Trophoblast cell (in vitro differentiated cells and primary cell): ENCODE data around the gene SORCS1.

Source experiments
- DNase-seq, 2 donors: peaks; one replicate each; pipeline ENCODE4 v3.0.0-alpha.2; 2016
- H2AFZ ChIP-seq: 2 replicates; pipeline ENCODE4 v1.6.1; 2013; ENCODE audit warnings: low read length, moderate library complexity, mild to moderate bottlenecking; ENCODE audit not compliant: insufficient read depth, poor library complexity
- H2AK5ac ChIP-seq: 2 replicates; pipeline ENCODE4 v1.6.1; 2013; ENCODE audit warnings: mild to moderate bottlenecking, low read length
- H2BK120ac ChIP-seq: 2 replicates; pipeline ENCODE4 v1.6.1; 2013; ENCODE audit warnings: low read length, mild to moderate bottlenecking, moderate library complexity; ENCODE audit not compliant: insufficient read depth, poor library complexity
- H2BK12ac ChIP-seq: 2 replicates; pipeline ENCODE4 v1.6.1; 2013; ENCODE audit warnings: mild to moderate bottlenecking, low read length, moderate library complexity
- H2BK5ac ChIP-seq: 2 replicates; pipeline ENCODE4 v1.6.1; 2013; ENCODE audit warnings: low read length, low read depth, moderate library complexity, mild to moderate bottlenecking; ENCODE audit not compliant: poor library complexity
- H3K14ac ChIP-seq: 2 replicates; pipeline ENCODE4 v1.6.1; 2013; ENCODE audit warnings: mild to moderate bottlenecking, low read length
- H3K18ac ChIP-seq: 2 replicates; pipeline ENCODE4 v1.6.1; 2013; ENCODE audit warnings: mild to moderate bottlenecking, low read length
- H3K23ac ChIP-seq: 2 replicates; pipeline ENCODE4 v1.6.1; 2013; ENCODE audit warnings: low read length
- H3K27ac ChIP-seq: 2 replicates; pipeline ENCODE4 v1.5.1; 2013; ENCODE audit warnings: low read depth, mild to moderate bottlenecking, inconsistent platforms, low read length, moderate library complexity
- H3K27me3 ChIP-seq: 2 replicates; pipeline ENCODE4 v1.6.1; 2013; ENCODE audit warnings: inconsistent platforms, mild to moderate bottlenecking, low read length, moderate library complexity; ENCODE audit not compliant: insufficient read depth
- H3K36me3 ChIP-seq, 2 experiments: 1 replicate in 1 of 2; 2 replicates in 1 of 2; pipeline ENCODE4 v1.6.1; 2013; ENCODE audit warnings: low read length in 2 of 2, mild to moderate bottlenecking in 2 of 2, moderate library complexity in 1 of 2; ENCODE audit not compliant: insufficient read depth in 2 of 2, control insufficient read depth in 1 of 2
- H3K4ac ChIP-seq: 2 replicates; pipeline ENCODE4 v1.6.1; 2013; ENCODE audit warnings: low read depth, mild to moderate bottlenecking, low read length, moderate library complexity
- H3K4me1 ChIP-seq, 2 experiments: 1 replicate in 1 of 2; 2 replicates in 1 of 2; pipeline ENCODE4 v1.6.1; 2013; ENCODE audit warnings: low read length in 2 of 2, mild to moderate bottlenecking in 2 of 2, moderate library complexity in 1 of 2; ENCODE audit not compliant: insufficient read depth in 2 of 2, control insufficient read depth in 1 of 2
- H3K4me2 ChIP-seq: 2 replicates; pipeline ENCODE4 v1.6.1; 2013; ENCODE audit warnings: inconsistent platforms, mild to moderate bottlenecking, low read length, moderate library complexity
- H3K4me3 ChIP-seq: 2 replicates; pipeline ENCODE4 v1.5.1; 2013; ENCODE audit warnings: mild to moderate bottlenecking, low read depth, low read length, inconsistent platforms
- H3K79me1 ChIP-seq: one replicate; pipeline ENCODE4 v1.6.1; 2013; ENCODE audit warnings: low read length
- H3K79me2 ChIP-seq: 2 replicates; pipeline ENCODE4 v1.6.1; 2013; ENCODE audit warnings: low read length, mild to moderate bottlenecking; ENCODE audit not compliant: control insufficient read depth, insufficient read depth, poor library complexity
- H3K9ac ChIP-seq: 2 replicates; pipeline ENCODE4 v1.6.1; 2013; ENCODE audit warnings: mild to moderate bottlenecking, low read length
- H3K9me3 ChIP-seq: 2 replicates; pipeline ENCODE4 v1.6.1; 2013; ENCODE audit warnings: low read depth, mild to moderate bottlenecking, control low read depth, inconsistent platforms, low read length; ENCODE audit not compliant: insufficient read depth
- H4K12ac ChIP-seq: 2 replicates; pipeline ENCODE4 v1.6.1; 2013; ENCODE audit warnings: low read depth, mild to moderate bottlenecking, low read length, moderate library complexity
- H4K8ac ChIP-seq: 2 replicates; pipeline ENCODE4 v1.6.1; 2013; ENCODE audit warnings: low read depth, mild to moderate bottlenecking, low read length, moderate library complexity
- H4K91ac ChIP-seq: one replicate; pipeline ENCODE4 v1.6.1; 2013; ENCODE audit warnings: low read depth, mild to moderate bottlenecking, low read length, moderate library complexity
- WGBS: extraction: QIAGEN DNeasy Blood & Tissue Kit; methylation state at CpG from one replicate; pipeline ENCODE4 v1.1.7; 2013; ENCODE audit warnings: missing lambda C conversion rate; ENCODE audit not compliant: insufficient read length, insufficient coverage; ENCODE audit errors: extremely low coverage; 5-methylcytosine and 5-hydroxymethylcytosine counted together

SORCS1 gene

DNA sequence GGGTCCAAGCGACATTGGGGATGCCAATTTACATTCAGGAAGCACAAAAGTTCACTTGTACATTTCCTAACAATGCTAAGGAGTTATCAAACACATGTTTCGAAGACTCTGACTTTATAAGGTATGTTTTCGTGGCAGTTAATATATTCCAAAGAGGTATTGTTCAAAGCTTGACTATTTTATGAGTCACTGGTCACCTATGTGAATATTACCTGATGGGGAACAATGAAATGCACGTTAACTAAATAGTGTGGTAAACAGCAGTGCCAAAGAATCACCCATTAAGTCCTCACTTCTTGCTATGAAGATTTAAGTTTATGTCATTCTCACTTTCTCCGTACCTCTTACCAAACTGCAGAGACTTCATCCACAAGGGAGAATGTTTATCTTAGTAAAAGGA lies 550.2 kb downstream of the SORCS1 start:
- H4K91ac ChIP-seq, result no peak overlapping the region
- WGBS, result no CpG with 5 or more reads among the region's 5 CpGs

DNA sequence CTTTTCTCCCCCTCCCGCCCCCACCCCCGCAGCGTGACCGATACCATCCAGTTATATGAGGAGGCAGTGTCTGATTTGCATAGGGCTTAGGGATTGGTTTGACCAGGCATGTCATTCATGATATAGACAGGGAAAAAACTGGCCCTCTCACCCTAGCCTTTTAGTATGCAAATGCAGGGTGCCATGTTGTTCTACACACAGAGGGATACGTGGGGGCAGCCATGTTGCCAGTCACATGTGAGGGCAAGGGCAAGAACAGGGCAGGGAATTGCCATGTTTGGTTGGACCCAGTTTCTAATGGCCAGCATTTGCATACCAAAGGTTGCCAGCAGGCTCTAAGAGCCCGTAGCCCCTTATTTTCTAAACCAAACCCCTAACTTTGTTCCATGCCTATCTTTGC lies 552.1 kb downstream of the SORCS1 start:
- H3K23ac ChIP-seq, result no peak overlapping the region
- H2AFZ ChIP-seq, result no peak overlapping the region
- H3K4me3 ChIP-seq, result no peak overlapping the region
- no peak overlapping the region for H3K4me2 ChIP-seq
- H3K14ac ChIP-seq, result no peak overlapping the region
- no peak overlapping the region for H4K12ac ChIP-seq
- no peak overlapping the region for H4K8ac ChIP-seq
- H3K18ac ChIP-seq, result no peak overlapping the region
- no peaks in the 10 kb centered on the region for H3K36me3 ChIP-seq
- H2BK5ac ChIP-seq, result no peak overlapping the region
- DNase-seq, result no peak
- no peaks in the 10 kb centered on the region for H3K9me3 ChIP-seq
- H2BK12ac ChIP-seq, result no peak overlapping the region
- no peak overlapping the region for H3K9ac ChIP-seq
- no CpG with 5 or more reads among the region's 6 CpGs for WGBS
- no peak overlapping the region for H4K91ac ChIP-seq
- H2BK120ac ChIP-seq, result no peak overlapping the region
- H2AK5ac ChIP-seq, result no peak overlapping the region
- H3K4ac ChIP-seq, result no peak overlapping the region
- H3K27ac ChIP-seq, result no peak overlapping the region
- no peaks in the 10 kb centered on the region for H3K4me1 ChIP-seq
- no peaks in the 10 kb centered on the region for H3K79me2 ChIP-seq
- no peaks in the 10 kb centered on the region for H3K79me1 ChIP-seq
- no peaks in the 10 kb centered on the region for H3K27me3 ChIP-seq

More for the DNA sequence above, 550.2 kb downstream of the SORCS1 start:
- Histone ChIP-seq H3K4me2 (no peak overlapping the region), H3K9me3 (no peaks in the 10 kb centered on the region), H3K4me3 (no peak overlapping the region), H3K79me1 (no peaks in the 10 kb centered on the region), H3K23ac (no peak overlapping the region), H2BK12ac (no peak overlapping the region), H3K14ac (no peak overlapping the region), H3K18ac (no peak overlapping the region), H3K79me2 (no peaks in the 10 kb centered on the region), H3K4ac (no peak overlapping the region), H4K12ac (no peak overlapping the region), H4K8ac (no peak overlapping the region), H3K4me1 (no peaks in the 10 kb centered on the region), H2BK120ac (no peak overlapping the region), H2AK5ac (no peak overlapping the region), H2BK5ac (no peak overlapping the region), H3K9ac (no peak overlapping the region), H3K27me3 (no peaks in the 10 kb centered on the region), H3K36me3 (no peaks in the 10 kb centered on the region), H3K27ac (no peak overlapping the region), H2AFZ (no peak overlapping the region)
- no peak for DNase-seq

DNA sequence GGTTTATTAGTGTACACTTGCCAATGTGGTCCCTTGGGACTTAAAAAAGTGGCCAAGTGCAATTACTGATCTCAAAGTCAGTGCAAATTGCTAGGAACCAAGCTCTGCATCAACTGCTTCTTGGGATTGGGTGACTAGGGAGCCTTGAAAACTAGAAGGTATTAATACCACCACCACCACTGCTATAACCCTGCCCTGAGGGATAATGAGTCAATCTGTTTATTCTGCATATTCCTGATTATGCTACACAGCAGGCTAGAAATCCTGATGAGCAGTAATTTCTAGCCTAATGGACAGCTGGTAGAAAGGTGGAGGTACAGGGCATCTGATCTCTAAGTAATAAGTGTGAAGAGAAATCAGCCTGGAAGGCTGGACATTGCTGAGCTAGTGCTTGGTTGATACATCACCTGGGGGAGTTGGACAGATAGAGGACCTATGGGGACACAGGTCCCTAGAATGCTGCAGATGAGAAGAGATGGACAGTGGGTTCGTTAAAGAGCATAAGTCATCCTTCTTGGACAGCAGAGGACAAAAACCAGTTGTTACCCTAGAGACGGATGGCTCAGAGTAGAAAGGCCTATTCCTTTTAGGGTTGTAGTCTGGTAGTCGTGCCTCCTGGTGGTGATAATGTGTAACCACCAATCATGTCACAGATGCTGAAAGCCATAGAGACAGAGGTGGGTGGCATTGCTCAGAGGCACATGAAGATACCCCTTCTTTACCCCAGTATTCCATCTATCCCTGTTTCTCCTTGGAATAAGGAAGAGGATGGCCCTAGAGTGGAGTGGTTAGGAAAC lies 554.8 kb downstream of the SORCS1 start:
- Histone ChIP-seq H3K23ac (no peak overlapping the region), H3K4me3 (no peak overlapping the region), H2BK5ac (no peak overlapping the region), H4K91ac (no peak overlapping the region), H3K14ac (no peak overlapping the region), H2AK5ac (no peak overlapping the region), H3K4me2 (no peak overlapping the region), H3K79me1 (no peaks in the 10 kb centered on the region), H4K8ac (no peak overlapping the region), H3K4ac (no peak overlapping the region), H4K12ac (no peak overlapping the region), H3K9ac (no peak overlapping the region), H2BK120ac (no peak overlapping the region), H3K18ac (no peak overlapping the region), H3K79me2 (no peaks in the 10 kb centered on the region), H3K9me3 (no peaks in the 10 kb centered on the region), H3K4me1 (no peaks in the 10 kb centered on the region), H2BK12ac (no peak overlapping the region), H3K27me3 (no peaks in the 10 kb centered on the region), H3K27ac (no peak overlapping the region), H2AFZ (no peak overlapping the region), H3K36me3 (no peaks in the 10 kb centered on the region)
- DNase-seq, result no peak
- WGBS, result no CpG with 5 or more reads among the region's 3 CpGs

DNA sequence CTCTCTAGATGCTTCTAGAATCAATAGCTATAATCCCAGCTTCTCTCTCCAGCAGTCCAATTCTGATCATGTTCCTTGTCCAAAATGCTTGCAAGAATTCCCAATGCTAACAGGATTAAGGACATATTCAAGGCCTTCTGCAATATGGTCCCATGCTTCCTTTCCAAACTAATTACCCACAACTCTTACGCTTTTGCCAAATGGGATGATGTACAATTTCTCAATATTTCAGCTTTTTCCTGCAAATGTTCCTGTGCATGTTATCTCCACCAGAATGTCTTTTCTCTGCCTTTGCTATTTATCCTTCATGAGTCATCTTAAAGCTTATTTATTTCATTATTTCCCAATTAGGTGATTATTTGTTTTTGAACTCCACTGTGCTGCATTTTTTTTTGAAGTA lies 556.4 kb downstream of the SORCS1 start:
- H3K79me2 ChIP-seq, result no peaks in the 10 kb centered on the region
- no peak for DNase-seq

More for the DNA sequence above, 556.4 kb downstream of the SORCS1 start:
- Histone ChIP-seq H3K4ac (no peak overlapping the region), H3K23ac (no peak overlapping the region), H2AFZ (no peak overlapping the region), H3K4me1 (no peaks in the 10 kb centered on the region), H4K8ac (no peak overlapping the region), H3K18ac (no peak overlapping the region), H2BK12ac (no peak overlapping the region), H3K27me3 (no peaks in the 10 kb centered on the region), H3K79me1 (no peaks in the 10 kb centered on the region), H3K4me2 (no peak overlapping the region), H4K91ac (no peak overlapping the region), H3K4me3 (no peak overlapping the region), H3K27ac (no peak overlapping the region), H3K9ac (no peak overlapping the region), H3K14ac (no peak overlapping the region), H4K12ac (no peak overlapping the region), H3K9me3 (no peaks in the 10 kb centered on the region), H3K36me3 (no peaks in the 10 kb centered on the region), H2BK5ac (no peak overlapping the region), H2AK5ac (no peak overlapping the region), H2BK120ac (no peak overlapping the region)
- no CpG with 5 or more reads among the region's 1 CpG for WGBS
